Subcutaneous adipose tissue (tissue), 4 donors: ENCODE data around the gene AURKAIP1. TPM values are rescaled to one million over a fixed set of nuclear protein-coding genes. Genes with fewer than 3 reads are reported as not detected.

Experiments used
- total RNA-seq, 4 donors: library from RNA; depleted of rRNA; stranded (reverse); fragments of >200 nt; gene quantifications; one replicate each; pipeline ENCODE4 v1.1.0, GENCODE V29; 2016
- TF ChIP-seq, protein P1 (sequence below): fragments of 450-650 bp; IDR thresholded peaks from one replicate; pipeline ENCODE4 v1.5.1; 2016; ENCODE audit warnings: low read depth, mild to moderate bottlenecking, control low read depth, antibody characterized with exemption, moderate library complexity

The AURKAIP1 gene
- total RNA-seq, 4 donors from 2014 or later = 53.6 to 153 (median 83.5) TPM

DNA sequence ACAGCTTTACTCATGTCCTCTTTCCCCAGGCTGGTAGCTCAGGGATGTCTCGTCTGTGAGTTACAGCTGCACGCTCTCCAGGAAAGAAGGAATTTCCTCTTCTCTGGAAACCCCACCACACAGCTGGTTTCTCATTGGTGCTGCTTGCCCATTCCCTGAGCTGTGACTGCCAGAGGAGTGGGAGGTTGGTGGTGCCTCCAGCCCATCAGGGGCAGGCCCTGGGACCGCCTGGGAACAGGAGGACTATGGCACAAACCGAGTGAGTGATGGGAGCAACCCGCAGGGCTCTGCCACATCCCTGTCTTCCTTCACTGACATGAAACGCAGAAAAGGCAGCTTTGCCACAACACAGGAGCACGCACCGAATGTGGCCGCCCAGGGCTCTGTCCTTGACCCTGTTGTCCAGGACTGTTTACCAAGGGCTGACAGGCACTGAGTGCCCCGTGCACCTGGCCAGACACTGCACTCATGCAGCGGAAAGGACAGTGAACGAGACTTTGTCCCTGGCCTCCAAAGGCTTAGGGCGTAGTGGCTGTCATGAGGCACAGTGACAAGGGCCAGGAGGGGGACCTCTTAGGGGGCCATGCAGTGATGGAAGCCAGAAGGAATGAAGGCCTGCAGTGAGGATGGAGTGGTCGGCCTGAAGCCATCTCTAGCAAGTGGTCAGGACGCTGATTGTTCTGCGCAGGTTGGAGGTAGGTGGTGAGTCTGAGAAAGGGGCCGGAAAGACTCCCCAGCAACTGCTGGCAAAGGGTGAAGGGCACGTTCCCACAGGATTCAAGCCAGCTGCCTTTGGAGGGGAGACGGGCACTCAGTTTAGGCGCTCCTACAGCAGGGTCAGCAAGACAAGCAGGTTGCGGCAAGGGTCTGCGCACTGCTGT lies 25.8 kb upstream of the AURKAIP1 start:
- TF ChIP-seq, protein P1, sequence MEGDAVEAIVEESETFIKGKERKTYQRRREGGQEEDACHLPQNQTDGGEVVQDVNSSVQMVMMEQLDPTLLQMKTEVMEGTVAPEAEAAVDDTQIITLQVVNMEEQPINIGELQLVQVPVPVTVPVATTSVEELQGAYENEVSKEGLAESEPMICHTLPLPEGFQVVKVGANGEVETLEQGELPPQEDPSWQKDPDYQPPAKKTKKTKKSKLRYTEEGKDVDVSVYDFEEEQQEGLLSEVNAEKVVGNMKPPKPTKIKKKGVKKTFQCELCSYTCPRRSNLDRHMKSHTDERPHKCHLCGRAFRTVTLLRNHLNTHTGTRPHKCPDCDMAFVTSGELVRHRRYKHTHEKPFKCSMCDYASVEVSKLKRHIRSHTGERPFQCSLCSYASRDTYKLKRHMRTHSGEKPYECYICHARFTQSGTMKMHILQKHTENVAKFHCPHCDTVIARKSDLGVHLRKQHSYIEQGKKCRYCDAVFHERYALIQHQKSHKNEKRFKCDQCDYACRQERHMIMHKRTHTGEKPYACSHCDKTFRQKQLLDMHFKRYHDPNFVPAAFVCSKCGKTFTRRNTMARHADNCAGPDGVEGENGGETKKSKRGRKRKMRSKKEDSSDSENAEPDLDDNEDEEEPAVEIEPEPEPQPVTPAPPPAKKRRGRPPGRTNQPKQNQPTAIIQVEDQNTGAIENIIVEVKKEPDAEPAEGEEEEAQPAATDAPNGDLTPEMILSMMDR = no peak

DNA sequence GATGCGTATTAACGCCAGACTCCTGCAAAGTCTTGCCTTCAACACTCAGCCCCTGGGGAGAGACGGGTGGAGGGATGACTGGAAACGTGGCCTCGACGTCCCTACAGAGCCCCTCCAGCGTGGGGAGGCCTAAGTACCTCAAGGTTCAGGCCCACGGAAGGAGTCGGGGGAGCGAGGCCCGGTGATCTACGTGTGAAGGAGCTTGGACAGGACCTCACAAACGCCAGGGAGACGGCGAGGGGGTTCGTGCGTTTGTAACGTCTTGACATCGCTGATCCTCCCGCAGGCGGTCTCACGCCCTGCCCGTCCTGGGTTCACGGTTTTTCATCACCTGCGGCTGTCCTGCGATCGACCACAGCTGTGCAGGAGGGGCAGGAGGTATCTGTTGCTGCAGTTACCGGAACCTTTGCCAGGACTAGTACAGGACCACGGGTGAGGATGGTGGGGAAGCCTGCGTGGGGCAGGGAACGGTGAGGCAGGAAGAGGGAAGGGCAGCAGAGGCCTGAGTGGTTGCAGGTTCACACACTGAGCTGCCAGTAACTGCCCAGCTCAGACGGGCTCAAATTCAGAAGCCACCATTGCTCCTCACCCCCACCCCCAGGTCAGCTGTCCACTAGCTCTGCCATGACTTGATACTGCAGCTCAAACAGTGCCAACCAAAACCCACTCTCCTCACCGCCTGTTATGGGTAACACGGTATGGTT lies 25.0 kb upstream of the AURKAIP1 start:
- TF ChIP-seq, protein P1 = no peak

DNA sequence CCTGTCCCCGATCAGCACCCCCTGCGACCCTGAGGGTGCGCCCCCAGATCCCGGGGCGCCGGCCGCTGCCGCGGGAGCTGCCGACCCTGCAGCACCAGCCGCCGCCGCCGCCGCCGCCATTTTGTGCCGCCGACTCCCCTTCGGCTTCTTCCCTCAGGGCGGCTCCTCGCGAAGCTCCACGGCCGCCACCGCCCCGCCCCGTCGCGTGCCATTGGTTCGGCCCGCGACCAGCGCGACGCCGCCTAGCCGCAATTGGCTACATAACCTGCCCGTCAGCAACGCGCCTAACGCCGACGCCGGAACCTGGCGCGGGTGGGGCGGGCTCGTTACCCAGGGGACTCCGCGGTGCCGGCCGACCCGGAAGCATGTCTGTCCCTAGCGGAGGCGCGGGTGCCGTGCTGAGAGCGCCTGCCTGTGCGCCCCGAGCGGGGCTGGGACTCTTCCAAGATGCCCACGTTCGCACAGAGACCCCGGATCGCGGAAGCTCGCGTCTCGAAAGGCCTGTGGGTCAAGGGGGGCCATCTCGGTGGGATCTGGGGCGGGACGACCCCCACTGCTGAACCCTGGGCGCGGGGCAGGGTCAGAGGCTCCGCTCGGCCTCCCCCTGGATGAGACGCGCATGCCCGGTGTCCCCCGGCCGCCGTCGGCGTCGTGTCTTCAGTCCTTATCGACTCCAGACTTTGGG lies 24.3 kb upstream of the AURKAIP1 start, which contains the start of gene CCNL2:
TSS of gene CCNL2 (minus strand) at position 149 of the 685 bp plus-strand sequence. CDS start at position 120, 29 bp downstream.
- TF ChIP-seq, protein P1 = no peak

DNA sequence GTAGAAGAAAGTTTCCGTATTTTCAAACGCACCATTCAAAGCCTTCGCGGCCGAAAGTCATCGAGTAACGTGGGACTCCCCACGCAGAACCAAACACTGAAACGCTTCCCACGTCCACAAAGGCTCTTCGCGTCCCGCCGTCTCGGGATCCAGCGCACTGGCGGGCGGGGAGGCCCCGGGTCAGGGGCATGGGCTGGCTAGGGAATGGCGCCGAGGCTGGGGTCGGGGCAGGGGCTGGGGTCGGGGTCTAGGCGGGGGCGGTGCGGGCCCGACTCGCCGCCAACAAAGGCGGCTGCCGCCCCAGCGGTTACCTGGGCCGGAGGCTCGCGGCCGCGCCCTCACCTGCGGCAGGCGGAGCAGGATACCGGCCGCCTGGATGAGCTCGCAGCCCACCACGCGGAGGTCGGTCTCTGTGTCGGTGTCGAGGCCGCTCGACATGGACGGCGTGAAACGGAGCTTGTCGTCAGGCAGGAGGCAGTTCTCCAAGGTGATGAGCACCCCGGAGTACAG lies 23.7 kb upstream of the AURKAIP1 start:
- TF ChIP-seq, protein P1 = no peak

DNA sequence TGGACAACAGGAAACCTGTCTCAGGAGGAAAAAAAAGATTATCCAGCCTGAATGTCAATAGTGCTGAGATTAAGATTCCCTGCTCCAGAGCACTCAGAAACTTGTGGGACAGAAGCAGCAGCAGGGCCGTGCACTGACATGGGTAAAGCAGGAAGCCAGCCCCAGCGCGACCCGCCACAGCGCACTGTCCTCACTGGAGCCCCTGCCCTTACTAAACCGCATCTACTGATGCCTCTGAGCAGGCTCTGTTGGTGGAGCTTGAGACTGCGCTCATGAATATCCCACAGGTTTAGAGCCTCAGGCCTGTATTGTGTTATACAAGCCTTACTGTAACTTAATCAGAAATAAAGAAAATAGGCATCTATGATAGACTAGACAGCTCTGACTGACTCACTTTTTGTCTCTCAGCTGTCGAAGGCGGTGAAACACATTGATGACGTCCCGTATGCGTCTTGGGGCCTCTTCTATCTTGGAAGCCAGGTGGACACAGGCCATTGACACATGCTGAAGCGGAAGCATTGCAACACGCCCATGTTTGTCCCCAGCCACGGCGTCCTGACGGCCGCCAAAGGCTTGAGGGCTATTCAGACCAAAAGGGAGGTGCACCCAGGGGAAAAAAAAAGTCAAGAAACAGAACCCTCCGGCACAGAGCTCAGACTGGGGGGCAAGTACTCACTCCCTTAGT lies 23.0 kb upstream of the AURKAIP1 start:
- TF ChIP-seq, protein P1 = no peak

DNA sequence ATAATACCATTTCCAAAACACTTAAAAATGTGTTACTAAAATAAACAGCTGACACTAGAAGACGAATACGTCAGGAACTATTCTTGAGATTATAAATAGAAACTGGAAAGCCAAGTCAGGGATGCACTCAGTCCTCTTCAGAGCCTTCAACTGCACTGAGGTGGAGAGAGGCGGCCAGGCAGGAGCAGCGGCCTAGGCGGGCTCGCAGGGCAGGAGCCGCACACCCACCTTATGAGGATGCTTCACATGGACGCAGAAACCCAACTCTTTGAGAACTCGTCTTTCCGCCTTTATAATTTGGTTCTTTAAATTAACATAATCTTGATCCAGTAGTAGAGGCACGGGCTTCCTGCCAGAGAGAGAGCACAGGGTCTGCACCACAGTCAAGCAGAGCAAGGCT lies 20.2 kb upstream of the AURKAIP1 start:
- TF ChIP-seq, protein P1 = no peak
